Osteoblast (primary cell): Measurements from ENCODE around the gene GAD2. TPM values are rescaled to one million over a fixed set of nuclear protein-coding genes. Genes with fewer than 3 reads are reported as not detected.

Experiments
- DNase-seq: peaks from one replicate; pipeline ENCODE4 v3.0.0; 2011; ENCODE audit warnings: low spot score, mixed read lengths; ENCODE audit not compliant: insufficient read length; ENCODE audit errors: missing footprints
- H2AFZ ChIP-seq: 2 replicates; pipeline ENCODE4 v1.6.0; 2011; ENCODE audit warnings: mild to moderate bottlenecking, low read length
- H3K27ac ChIP-seq: 2 replicates; pipeline ENCODE4 v1.5.1; 2011; ENCODE audit warnings: mild to moderate bottlenecking, low read depth, low read length, moderate library complexity
- H3K27me3 ChIP-seq: 2 replicates; pipeline ENCODE4 v1.6.0; 2012; ENCODE audit warnings: mild to moderate bottlenecking, control low read depth, inconsistent platforms, low read length, moderate library complexity; ENCODE audit not compliant: insufficient read depth
- H3K36me3 ChIP-seq: 2 replicates; pipeline ENCODE4 v1.5.1; 2011; ENCODE audit warnings: mild to moderate bottlenecking, low read length, control low read depth, moderate library complexity; ENCODE audit not compliant: insufficient read depth
- H3K4me1 ChIP-seq: 2 replicates; pipeline ENCODE4 v1.5.1; 2011; ENCODE audit warnings: mild to moderate bottlenecking, low read length, control low read depth, moderate library complexity; ENCODE audit not compliant: insufficient read depth
- H3K4me2 ChIP-seq: 2 replicates; pipeline ENCODE4 v1.6.0; 2011; ENCODE audit warnings: mild to moderate bottlenecking, low read length; ENCODE audit not compliant: insufficient read depth
- H3K4me3 ChIP-seq: fragments of 200-600 bp; sonication (generic); 3 replicates; pipeline ENCODE4 v1.5.1; 2012; ENCODE audit warnings: mild to moderate bottlenecking, low read length, inconsistent platforms; ENCODE audit not compliant: insufficient read depth
- H3K79me2 ChIP-seq: 2 replicates; pipeline ENCODE4 v1.6.0; 2012; ENCODE audit warnings: mild to moderate bottlenecking, low read length, control low read depth, inconsistent platforms; ENCODE audit not compliant: insufficient read depth
- H3K9me3 ChIP-seq: 2 replicates; pipeline ENCODE4 v1.5.1; 2011; ENCODE audit warnings: low read depth, low read length, control low read depth
- H4K20me1 ChIP-seq: 2 replicates; pipeline ENCODE4 v1.6.0; 2012; ENCODE audit warnings: mild to moderate bottlenecking, low read length, control low read depth; ENCODE audit not compliant: insufficient read depth
- CTCF ChIP-seq: IDR thresholded peaks from 2 replicates; pipeline ENCODE4 v1.5.1; 2011; ENCODE audit warnings: mild to moderate bottlenecking, low read depth, low read length, moderate library complexity; ENCODE audit errors: extremely low read depth
- total RNA-seq: library from RNA; depleted of rRNA; stranded (reverse); fragments of >200 nt; gene quantifications from 2 replicates; pipeline ENCODE4 v1.2.3, GENCODE V29; 2012

The GAD2 gene
- total RNA-seq, 1 donor = not detected

- DNase-seq = no peak
- no peaks in the 10 kb centered on the region for H4K20me1 ChIP-seq
- no peaks in the 10 kb centered on the region for H3K4me1 ChIP-seq
- no peak overlapping the region for H3K4me2 ChIP-seq
- TF ChIP-seq CTCF = no peak
- H2AFZ ChIP-seq = no peak overlapping the region
- H3K27me3 ChIP-seq = no peaks in the 10 kb centered on the region
- H3K27ac ChIP-seq = no peak overlapping the region
- no peak overlapping the region for H3K4me3 ChIP-seq
- H3K79me2 ChIP-seq = no peaks in the 10 kb centered on the region
- no peaks in the 10 kb centered on the region for H3K9me3 ChIP-seq
- no peaks in the 10 kb centered on the region for H3K36me3 ChIP-seq
These were observed 111.2 kb downstream of the GAD2 start for GRCh38 chr10:26327811-26328210.

GRCh38 chr10:26331371-26331770 is 114.8 kb downstream of the GAD2 start:
- no peak for TF ChIP-seq CTCF
- H3K4me3 ChIP-seq = no peak overlapping the region
- H3K4me2 ChIP-seq = no peak overlapping the region
- no peaks in the 10 kb centered on the region for H3K4me1 ChIP-seq
- no peaks in the 10 kb centered on the region for H3K36me3 ChIP-seq
- H3K27me3 ChIP-seq = no peaks in the 10 kb centered on the region
- no peaks in the 10 kb centered on the region for H4K20me1 ChIP-seq
- H2AFZ ChIP-seq = no peak overlapping the region
- no peaks in the 10 kb centered on the region for H3K79me2 ChIP-seq
- DNase-seq = no peak
- no peaks in the 10 kb centered on the region for H3K9me3 ChIP-seq
- no peak overlapping the region for H3K27ac ChIP-seq

GRCh38 chr10:26334232-26334931 is 117.8 kb downstream of the GAD2 start:
- Histone ChIP-seq H3K36me3 (no peaks in the 10 kb centered on the region), H3K27me3 (no peaks in the 10 kb centered on the region), H3K9me3 (no peaks in the 10 kb centered on the region), H2AFZ (no peak overlapping the region), H3K27ac (no peak overlapping the region), H3K4me1 (no peaks in the 10 kb centered on the region), H4K20me1 (no peaks in the 10 kb centered on the region), H3K79me2 (no peaks in the 10 kb centered on the region), H3K4me3 (no peak overlapping the region), H3K4me2 (no peak overlapping the region)
- no peak for DNase-seq
- TF ChIP-seq CTCF = no peak

GRCh38 chr10:26334932-26335573 is 118.5 kb downstream of the GAD2 start:
- H3K27ac ChIP-seq = no peak overlapping the region
- H3K4me2 ChIP-seq = peak overlapping the region; percentile 55
- peak; percentile 81 for TF ChIP-seq CTCF
- H3K79me2 ChIP-seq = no peaks in the 10 kb centered on the region
- no peaks in the 10 kb centered on the region for H4K20me1 ChIP-seq
- H2AFZ ChIP-seq = peak overlapping the region; percentile 48
- no peaks in the 10 kb centered on the region for H3K27me3 ChIP-seq
- peak overlapping the region; percentile 31 for H3K4me3 ChIP-seq
- DNase-seq = peak; percentile 77
- no peaks in the 10 kb centered on the region for H3K9me3 ChIP-seq
- no peaks in the 10 kb centered on the region for H3K4me1 ChIP-seq
- no peaks in the 10 kb centered on the region for H3K36me3 ChIP-seq
